ENCODE results near the gene SCRG1. TPM values are rescaled to one million over a fixed set of nuclear protein-coding genes. Genes with fewer than 3 reads are reported as not detected.

The SCRG1 gene
- total RNA-seq, 6 experiments from 2014 or later: not detected

DNA sequence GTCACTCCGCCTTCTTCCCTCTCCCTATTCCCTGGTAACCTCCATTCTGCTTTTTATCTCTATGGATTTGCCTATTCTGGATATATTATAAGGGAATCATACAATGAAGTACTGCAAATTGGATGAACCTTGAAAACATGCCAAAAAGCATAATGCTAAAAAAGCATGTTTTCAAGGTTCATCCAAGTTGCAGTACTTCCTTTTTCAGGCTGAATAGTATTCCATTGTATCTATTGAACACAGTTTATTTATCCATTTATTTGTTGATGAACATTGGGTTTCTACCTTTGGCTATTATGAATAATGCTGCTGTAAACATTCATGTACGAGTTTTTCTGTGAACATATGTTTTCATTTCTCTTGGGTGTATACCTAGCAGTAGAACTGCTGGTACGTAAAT, 19.0 kb downstream of the SCRG1 start:
- no peak for ATAC-seq
- intact Hi-C loops (cut with DNase I): no loop called here
- DNase-seq: no peak

GRCh38 chr4:173374588-173374987, 24.3 kb downstream of the SCRG1 start:
- Histone ChIP-seq H3K36me3 (no peaks in the 10 kb centered on the region), H3K9me3 (no peaks in the 10 kb centered on the region), H3K4me1 (peaks cover 0 to 7% (median 2%) of the 10 kb centered on the region in 4 donors), H3K4me3 (no peak overlapping the region), H3K27me3 (no peaks in the 10 kb centered on the region), H3K27ac (no peak overlapping the region)
- no peak for DNase-seq
- ATAC-seq: no peak
- 90% methylated on average over 2 of the region's 2 CpGs for WGBS (ENCODE audit: insufficient coverage, low coverage, low lambda C conversion rate, missing lambda C conversion rate)
- TF ChIP-seq, protein P1, sequence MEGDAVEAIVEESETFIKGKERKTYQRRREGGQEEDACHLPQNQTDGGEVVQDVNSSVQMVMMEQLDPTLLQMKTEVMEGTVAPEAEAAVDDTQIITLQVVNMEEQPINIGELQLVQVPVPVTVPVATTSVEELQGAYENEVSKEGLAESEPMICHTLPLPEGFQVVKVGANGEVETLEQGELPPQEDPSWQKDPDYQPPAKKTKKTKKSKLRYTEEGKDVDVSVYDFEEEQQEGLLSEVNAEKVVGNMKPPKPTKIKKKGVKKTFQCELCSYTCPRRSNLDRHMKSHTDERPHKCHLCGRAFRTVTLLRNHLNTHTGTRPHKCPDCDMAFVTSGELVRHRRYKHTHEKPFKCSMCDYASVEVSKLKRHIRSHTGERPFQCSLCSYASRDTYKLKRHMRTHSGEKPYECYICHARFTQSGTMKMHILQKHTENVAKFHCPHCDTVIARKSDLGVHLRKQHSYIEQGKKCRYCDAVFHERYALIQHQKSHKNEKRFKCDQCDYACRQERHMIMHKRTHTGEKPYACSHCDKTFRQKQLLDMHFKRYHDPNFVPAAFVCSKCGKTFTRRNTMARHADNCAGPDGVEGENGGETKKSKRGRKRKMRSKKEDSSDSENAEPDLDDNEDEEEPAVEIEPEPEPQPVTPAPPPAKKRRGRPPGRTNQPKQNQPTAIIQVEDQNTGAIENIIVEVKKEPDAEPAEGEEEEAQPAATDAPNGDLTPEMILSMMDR (IDR thresholded peaks at IDR 0.05): no peak
- TF ChIP-seq POLR2A (IDR thresholded peaks at IDR 0.05): no peak
- intact Hi-C loops (cut with DNase I): no loop called here

More for the DNA sequence above, 19.0 kb downstream of the SCRG1 start:
- Histone ChIP-seq H3K9me3 (no peaks in the 10 kb centered on the region), H3K4me3 (no peak overlapping the region), H3K36me3 (no peaks in the 10 kb centered on the region), H3K4me1 (no peaks in the 10 kb centered on the region), H3K27me3 (no peaks in the 10 kb centered on the region), H3K27ac (no peak overlapping the region)
- 98% methylated on average over 3 of the region's 3 CpGs for WGBS (ENCODE audit: insufficient coverage, low coverage, low lambda C conversion rate, missing lambda C conversion rate)
- TF ChIP-seq, protein P1 (IDR thresholded peaks at IDR 0.05): no peak
- no peak for TF ChIP-seq POLR2A (IDR thresholded peaks at IDR 0.05)

DNA sequence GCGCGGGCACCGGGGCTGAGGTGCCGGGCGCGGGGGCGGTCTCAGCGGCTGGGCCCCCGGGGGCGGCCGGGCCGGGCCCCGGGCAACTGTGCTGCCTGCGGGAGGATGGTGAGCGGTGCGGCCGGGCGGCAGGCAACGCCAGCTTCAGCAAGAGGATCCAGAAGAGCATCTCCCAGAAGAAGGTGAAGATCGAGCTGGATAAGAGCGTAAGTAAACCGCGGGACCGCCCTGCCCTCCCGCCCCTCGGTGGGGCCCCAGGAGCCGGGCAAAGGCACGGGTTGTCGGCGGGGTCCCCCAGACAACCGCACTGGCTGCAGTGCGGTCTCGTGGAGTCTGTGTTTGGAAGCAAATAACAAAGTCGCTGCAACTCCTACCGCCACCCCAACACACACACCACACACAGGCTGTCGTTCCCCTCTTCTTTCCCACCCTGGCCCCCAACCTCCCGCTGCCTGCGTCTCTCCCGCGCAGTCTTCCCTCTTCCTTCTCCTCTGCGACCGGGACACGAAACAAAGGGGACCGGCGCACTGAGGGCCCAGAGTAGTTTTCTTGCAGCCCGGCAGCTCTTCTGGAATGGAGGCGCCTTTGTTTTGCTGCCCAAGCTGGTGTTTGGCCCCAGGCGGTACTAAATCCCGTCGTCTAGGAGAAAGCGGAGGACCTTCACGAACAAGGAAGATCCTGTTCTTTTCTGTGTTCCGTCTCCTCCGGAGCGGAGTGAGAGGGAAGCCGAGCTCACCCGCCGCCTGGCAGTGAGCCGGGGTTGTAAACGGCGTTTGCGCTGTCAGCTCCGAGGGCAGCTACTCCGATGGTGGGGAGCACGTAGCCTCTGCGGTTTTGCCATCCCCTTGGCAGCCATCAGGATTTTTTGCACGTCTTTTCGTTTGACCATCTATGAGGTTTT, 27.4 kb downstream of the SCRG1 start:
- peak; percentile 33 to 53 (median 37) for ATAC-seq
- no peaks in the 10 kb centered on the region for H3K9me3 ChIP-seq
- H3K27me3 ChIP-seq: no peaks in the 10 kb centered on the region
- TF ChIP-seq, protein P1 (IDR thresholded peaks at IDR 0.05): no peak
- TF ChIP-seq POLR2A (IDR thresholded peaks at IDR 0.05): peak; percentile 20
- WGBS (ENCODE audit: insufficient coverage, low coverage, low lambda C conversion rate, missing lambda C conversion rate): 1% methylated on average over 32 of the region's 68 CpGs
- H3K4me1 ChIP-seq: peaks cover 0 to 14% (median 5%) of the 10 kb centered on the region in 4 donors
- H3K36me3 ChIP-seq: no peaks in the 10 kb centered on the region
- peak overlapping the region; percentile 73 to 85 (median 75) for H3K4me3 ChIP-seq
- DNase-seq: peak; percentile 81 to 83 (median 81)
- intact Hi-C loops (cut with DNase I): no loop called here
- peak overlapping the region; percentile 75 to 83 (median 79) for H3K27ac ChIP-seq

GRCh38 chr4:173370477-173371291, 28.2 kb downstream of the SCRG1 start, which contains the start of gene SAP30:
Gene SAP30 (plus strand): TSS chr4:173370954. CDS start chr4:173371183, 229 bp downstream.
- DNase-seq (peak; percentile 98 to 99 (median 99)), ATAC-seq (peak; percentile 88 to 96 (median 91))
- no peaks in the 10 kb centered on the region for H3K9me3 ChIP-seq
- WGBS (ENCODE audit: insufficient coverage, low coverage, low lambda C conversion rate, missing lambda C conversion rate): 0% methylated on average over 17 of the region's 72 CpGs
- no peaks in the 10 kb centered on the region for H3K36me3 ChIP-seq
- TF ChIP-seq POLR2A (IDR thresholded peaks at IDR 0.05): peak; percentile 95
- TF ChIP-seq, protein P1 (IDR thresholded peaks at IDR 0.05): no peak
- H3K4me1 ChIP-seq: peaks cover 0 to 14% (median 5%) of the 10 kb centered on the region in 4 donors
- H3K27ac ChIP-seq: peak within 1 kb of the TSS; percentile 93 to 97 (median 95)
- H3K27me3 ChIP-seq: no peaks in the 10 kb centered on the region
- intact Hi-C loops (cut with DNase I): no loop called here
- peak within 1 kb of the TSS; percentile 73 to 85 (median 75) for H3K4me3 ChIP-seq
